GM19328 (cell line): Measurements from ENCODE around the gene RNF187.
"Not testable (repeated sequence)": the region's sequence is repeated elsewhere in the genome, so short reads cannot be mapped to it uniquely, and the experiment has no call there.

Source experiments
- ATAC-seq: cut with Tn5 transposase; IDR thresholded peaks from one replicate; pipeline ENCODE4 v1.9.1; 2021; ENCODE audit warnings: mild to moderate bottlenecking, moderate library complexity; ENCODE audit not compliant: unreplicated experiment

Gene RNF187

GRCh38 chr1:228486596-228487335, 416 bp upstream of the RNF187 start:
- ATAC-seq: peak; percentile 52

DNA sequence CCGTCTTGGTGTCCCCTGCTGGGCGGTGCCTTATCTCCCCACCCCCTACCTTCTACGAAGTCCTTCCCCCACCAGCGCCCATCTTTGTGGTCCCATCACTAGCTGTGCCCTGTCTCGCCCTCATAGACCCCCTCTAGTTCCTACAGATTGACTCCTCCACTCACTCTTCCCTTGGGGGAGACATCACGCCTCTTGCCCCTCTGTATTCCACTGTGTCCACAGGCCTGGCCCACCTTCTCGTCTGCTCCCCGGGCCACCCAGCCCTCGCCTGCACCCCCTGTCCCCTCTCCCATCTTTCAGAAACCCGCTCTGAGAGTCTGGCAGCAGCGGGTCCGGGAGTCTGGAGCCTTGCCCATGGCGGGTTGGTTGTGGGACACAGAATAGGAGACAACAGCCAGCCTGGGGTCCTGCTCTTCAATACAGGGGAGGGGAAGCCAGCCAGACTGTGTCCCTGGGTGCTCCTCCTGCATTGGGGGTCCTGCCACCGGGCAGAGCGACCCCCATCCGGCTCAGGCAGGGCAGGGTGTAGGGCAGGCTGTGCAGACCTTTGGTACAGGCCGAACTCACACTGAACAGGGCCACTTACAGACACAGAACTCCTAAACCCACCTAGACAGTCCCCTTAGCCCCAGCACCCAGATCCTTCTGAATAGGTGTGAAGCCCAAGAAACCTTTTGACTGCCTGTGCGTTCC, 1.1 kb downstream of the RNF187 start:
- ATAC-seq: no peak

GRCh38 chr1:228488818-228489674, 1.9 kb downstream of the RNF187 start:
- ATAC-seq: no peak

GRCh38 chr1:228490120-228491078, 3.2 kb downstream of the RNF187 start:
- ATAC-seq: no peak

- no peak for ATAC-seq
These were observed 6.2 kb downstream of the RNF187 start for GRCh38 chr1:228493141-228494043.

DNA sequence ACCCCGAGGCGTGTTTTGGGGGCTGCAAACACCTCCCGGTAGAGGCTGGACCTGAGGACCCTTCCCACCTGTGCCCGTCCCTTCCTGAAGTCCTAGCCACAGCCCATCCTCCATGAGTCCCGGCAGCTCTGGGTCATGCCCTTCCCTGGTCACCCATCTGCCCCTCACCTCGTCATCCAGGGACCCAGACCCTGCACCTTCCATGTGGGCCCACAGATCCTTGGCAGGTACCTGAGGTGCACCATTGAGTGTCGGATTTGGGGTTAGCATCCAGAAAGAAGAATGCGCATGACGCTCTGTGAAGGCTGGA, 6.8 kb downstream of the RNF187 start:
- no peak for ATAC-seq

DNA sequence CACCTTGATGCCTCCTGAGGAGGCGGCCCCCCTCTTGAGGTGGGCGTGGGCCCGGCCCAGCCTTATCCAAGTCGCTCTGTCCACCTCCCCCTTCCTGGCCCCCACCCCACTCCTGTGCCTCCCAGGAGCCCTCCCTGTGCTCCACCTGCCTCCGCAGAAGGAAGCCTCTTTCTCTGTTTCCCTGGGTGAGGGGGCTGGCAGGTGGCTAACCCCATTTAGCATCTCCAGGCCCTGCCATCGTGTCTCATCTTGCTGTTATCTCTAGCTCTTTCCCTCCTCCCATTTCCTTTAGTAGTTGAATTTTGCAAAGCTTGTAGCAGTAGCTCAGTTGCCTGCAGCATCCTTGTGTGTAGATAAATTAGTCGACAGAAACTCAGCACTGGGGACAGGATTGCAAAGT, 7.2 kb downstream of the RNF187 start:
- ATAC-seq: no peak

DNA sequence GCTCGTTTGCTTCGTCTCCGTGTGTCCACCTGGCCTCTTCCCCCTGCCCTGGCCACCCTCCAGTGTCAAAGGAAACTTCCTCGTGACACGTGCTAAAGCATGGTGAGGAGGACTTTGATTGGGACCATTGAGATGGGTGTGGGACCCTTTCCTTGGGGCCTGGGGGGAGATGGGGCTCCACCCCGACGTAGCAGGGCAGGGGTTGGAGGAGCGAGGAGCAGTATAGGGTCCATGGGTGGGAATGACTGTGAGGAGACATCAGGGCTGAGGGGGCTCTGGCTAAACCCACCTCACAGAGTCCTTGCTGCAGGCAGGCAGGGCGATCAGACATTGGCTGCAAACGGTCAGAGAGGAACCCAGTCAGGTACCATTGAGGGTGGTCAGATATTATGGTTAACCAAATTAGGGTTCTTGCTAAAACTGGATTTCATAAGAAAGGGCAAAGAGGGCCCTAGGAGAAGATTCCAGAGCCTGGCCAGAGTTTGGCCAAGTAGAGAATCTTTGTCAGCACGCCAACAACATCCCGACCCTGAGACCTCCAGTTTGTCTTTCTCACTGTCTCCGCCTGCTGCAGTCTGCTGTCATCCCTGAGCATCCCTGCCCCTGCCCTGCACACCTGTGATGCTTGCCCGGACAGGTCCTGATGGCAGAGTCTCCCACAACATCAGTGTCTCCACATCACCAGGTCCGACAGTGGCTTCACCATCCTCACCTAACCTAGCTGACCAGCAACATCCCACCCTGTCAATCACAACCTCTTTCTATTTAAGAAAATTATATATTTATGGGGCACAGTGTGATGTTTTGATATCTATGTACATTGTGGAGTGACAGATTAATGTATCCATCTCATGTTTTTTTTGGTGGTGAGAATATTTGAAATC, 8.0 kb downstream of the RNF187 start:
- no peak for ATAC-seq

DNA sequence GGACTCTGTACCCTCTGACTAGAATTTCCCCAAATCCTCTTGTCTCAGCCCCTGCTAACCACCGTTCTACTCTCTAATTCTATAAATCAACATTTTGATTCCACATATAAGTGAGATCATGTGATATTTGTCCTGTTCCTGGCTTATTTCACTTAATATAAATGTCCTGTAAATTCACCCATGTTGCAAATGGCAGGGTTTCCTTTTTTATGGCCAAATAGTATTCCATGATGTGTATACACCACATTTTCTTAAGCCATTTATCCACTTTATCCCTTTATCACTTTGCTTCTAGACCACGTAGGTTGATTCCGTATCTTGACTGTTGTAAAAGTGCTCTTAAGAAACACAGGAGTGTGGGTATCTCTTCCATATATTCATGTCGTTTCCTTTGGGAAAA, 8.9 kb downstream of the RNF187 start:
- ATAC-seq: no peak

DNA sequence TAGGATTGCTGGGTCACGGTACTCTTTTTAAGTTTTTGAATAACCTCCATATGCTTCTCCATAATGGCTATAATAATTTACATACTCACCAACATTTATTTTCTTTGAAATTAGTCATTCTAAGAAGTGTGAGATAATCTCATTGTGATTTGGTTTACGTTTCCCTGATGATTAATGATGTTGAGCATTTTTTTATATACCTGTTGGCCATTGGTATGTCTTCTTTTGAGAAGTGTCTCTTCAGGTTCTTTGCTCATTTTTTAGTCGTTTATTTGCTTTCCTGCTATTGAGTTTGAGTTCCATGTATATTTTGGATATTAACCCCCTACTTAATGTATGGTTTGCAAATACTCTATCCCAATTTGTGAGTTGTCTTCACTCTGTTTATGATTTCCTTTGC, 9.3 kb downstream of the RNF187 start:
- no peak for ATAC-seq

GRCh38 chr1:228497206-228497605, 10.0 kb downstream of the RNF187 start:
- no peak for ATAC-seq

DNA sequence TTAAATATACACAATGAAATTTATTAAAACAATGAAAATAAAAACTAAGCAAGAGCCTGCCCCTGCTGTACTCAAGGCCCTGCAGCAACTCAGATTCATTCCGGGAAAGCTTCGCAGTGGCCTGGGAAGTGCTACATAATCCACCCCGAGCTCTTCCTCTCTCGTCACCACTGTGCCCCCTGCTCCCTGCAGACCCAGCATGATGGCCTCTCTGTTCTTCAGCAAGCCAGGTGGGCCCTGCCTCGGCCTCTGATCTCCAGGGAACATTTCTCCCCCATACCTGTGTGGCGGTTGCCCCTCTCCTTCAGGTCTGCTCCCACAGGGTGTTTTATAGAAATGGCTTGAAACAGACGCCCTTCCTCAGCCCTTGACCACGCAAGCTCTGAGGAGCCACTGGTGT, 10.6 kb downstream of the RNF187 start:
- no peak for ATAC-seq

DNA sequence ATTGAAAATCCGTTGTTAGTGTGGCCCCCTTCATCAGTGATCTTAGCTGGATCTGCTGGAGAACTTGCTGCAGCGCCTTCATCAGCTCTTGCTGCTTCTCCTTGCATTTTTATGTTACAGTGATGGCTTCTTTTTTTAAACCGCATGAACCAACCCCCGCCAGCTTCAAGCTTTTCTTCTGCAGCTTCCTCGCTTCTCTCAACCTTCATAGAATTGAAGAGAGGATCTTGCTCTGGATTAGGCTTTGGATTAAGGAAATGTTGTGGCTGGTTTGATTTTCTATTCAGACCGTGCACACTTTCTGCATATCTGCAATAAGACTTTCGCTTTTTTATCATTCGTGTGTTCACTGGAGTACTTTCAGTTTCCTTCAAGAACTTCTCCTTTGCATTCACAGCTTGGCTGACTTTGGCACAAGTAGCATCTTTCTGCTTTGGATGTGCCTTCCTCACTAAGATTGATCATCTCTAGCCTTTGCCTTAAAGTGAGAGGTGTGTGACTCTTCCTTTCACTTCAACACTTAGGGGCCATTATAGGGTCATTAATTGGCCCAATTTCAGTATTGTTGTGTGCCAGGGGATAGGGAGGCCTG, 13.1 kb downstream of the RNF187 start:
- no peak for ATAC-seq

DNA sequence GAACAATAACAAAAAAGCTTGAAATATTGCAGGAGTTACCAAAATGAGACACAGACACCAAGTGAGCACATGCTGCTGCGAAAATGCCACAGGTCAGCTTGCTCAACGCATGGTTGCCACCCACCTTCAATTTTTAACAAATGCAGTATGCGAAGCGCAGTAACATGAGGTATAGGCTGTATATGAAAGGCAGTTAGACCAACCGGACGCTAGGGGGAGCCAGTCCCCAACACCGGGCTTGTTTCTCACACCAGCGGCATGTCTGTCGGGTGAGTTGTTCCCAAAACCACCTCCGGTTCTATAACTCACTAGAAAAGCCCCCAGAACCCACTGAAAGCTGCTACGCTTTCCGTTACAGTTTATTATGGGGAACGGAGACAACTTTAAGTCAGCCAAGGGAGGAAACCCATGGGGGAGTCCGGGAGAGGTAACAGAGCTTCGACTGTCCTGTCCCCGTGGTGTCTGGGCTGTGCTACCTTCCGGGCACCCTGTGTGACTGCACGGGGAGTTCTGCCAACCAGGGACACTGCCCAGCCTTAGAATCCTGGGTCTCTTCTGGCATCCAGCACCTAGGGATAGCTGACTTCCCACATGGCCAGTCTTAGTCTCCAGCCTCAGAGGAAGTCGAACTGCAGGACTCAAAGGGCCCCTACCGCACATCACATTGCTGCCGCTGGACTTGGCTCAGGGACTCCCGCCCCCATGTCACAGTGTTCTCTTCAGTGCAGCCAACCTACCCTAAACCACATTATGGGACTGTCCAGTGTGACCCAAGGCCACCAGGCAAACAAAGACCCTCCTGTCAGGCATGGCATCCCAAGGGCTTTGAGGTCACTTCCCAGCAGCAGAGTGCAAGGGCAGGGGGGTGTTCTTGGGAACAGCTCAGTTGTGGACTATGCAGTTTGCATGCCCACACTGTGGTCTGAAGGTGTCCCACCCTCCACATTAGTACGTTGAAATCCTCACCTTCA, 14.0 kb downstream of the RNF187 start:
- ATAC-seq: peak; percentile 97

GRCh38 chr1:228502522-228502921, 15.3 kb downstream of the RNF187 start:
- ATAC-seq: no peak

- not testable (repeated sequence) for ATAC-seq
These were observed 18.8 kb downstream of the RNF187 start for GRCh38 chr1:228505944-228506343.
